Measurements from ENCODE around the gene TMTC1. TPM values are rescaled to one million over a fixed set of nuclear protein-coding genes. Genes with fewer than 3 reads are reported as not detected.

TMTC1 gene
- total and polyA plus RNA-seq, 2 donors (not counting 1 experiment from before 2014, with no cell fraction given) = not detected

DNA sequence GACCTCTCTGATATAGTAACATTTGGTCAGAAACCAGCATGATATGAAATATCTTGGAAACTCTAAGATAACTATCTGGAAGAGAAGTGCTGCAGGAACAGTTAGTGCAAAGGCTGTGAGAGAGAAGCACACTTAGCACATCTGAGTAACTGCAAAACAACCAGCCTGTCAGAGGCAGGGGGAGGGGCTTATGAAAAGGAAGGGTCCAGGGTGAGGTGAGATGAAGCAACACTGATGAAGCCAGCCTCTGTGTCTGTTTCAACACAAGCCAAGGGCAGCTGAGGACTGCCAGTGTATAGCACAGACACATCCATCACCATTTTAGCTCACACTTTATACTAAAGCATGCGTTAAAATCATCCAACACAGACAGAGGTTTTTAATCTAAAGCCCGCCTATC, 248.8 kb downstream of the TMTC1 start:
- intact Hi-C loops (cut with micrococcal nuclease) = no loop called here
- WGBS (ENCODE audit: insufficient coverage) = no CpG with 5 or more reads among the region's 2 CpGs
- no peaks in the 10 kb centered on the region for H3K36me3 ChIP-seq (replicated peaks in 1 of 2; ENCODE audit: control extremely low read depth in 1 of 2, control insufficient read depth in 1 of 2, extremely low read depth in 1 of 2, insufficient read depth in 2 of 2, low read length in 1 of 2)
- H3K9me3 ChIP-seq (ENCODE audit: control extremely low read depth in 1 of 3, control insufficient read depth in 2 of 3, insufficient read depth in 1 of 3, low read length in 2 of 3) = peaks cover 0 to 1% (median 0%) of the 10 kb centered on the region in 3 donors
- H3K9ac ChIP-seq (ENCODE audit: low read length) = no peak overlapping the region
- H3K27me3 ChIP-seq (replicated peaks in 1 of 4; ENCODE audit: control extremely low read depth in 1 of 4, control insufficient read depth in 3 of 4, insufficient read depth in 4 of 4, low read length in 3 of 4) = peaks cover 0 to 7% (median 3%) of the 10 kb centered on the region in 4 experiments
- H3K4me1 ChIP-seq (ENCODE audit: control insufficient read depth in 2 of 2, insufficient read depth in 2 of 2, low read length in 2 of 2) = no peaks in the 10 kb centered on the region
- H3K4me3 Mint-ChIP-seq = no peak overlapping the region
- no peak overlapping the region for H2AFZ ChIP-seq (ENCODE audit: insufficient read depth, low read depth, low read length, poor library complexity, severe bottlenecking)
- H4K20me1 ChIP-seq (ENCODE audit: control insufficient read depth, insufficient read depth, low read length, poor library complexity, severe bottlenecking) = no peaks in the 10 kb centered on the region
- ATAC-seq (ENCODE audit: low read depth) (no peak), DNase-seq (no peak)
- H3K4me2 ChIP-seq (replicated peaks; ENCODE audit: low read depth, low read length, poor library complexity, severe bottlenecking) = no peak overlapping the region
- POLR2A ChIA-PET = no interaction called here
- no peak for TF ChIP-seq EZH2 (IDR thresholded peaks at IDR 0.05; ENCODE audit: borderline replicate concordance, insufficient read depth, low read depth, low read length, poor library complexity, severe bottlenecking)
- TF ChIP-seq, protein P1, sequence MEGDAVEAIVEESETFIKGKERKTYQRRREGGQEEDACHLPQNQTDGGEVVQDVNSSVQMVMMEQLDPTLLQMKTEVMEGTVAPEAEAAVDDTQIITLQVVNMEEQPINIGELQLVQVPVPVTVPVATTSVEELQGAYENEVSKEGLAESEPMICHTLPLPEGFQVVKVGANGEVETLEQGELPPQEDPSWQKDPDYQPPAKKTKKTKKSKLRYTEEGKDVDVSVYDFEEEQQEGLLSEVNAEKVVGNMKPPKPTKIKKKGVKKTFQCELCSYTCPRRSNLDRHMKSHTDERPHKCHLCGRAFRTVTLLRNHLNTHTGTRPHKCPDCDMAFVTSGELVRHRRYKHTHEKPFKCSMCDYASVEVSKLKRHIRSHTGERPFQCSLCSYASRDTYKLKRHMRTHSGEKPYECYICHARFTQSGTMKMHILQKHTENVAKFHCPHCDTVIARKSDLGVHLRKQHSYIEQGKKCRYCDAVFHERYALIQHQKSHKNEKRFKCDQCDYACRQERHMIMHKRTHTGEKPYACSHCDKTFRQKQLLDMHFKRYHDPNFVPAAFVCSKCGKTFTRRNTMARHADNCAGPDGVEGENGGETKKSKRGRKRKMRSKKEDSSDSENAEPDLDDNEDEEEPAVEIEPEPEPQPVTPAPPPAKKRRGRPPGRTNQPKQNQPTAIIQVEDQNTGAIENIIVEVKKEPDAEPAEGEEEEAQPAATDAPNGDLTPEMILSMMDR (IDR thresholded peaks at IDR 0.05) = no peak
- no peak overlapping the region for H3K27ac ChIP-seq (ENCODE audit: low read length in 2 of 2)
- no peak overlapping the region for H3K27ac Mint-ChIP-seq
- no peak overlapping the region for H3K4me3 ChIP-seq (ENCODE audit: control extremely low read depth in 1 of 5, extremely low read depth in 1 of 5, insufficient read depth in 1 of 5, low read depth in 2 of 5, low read length in 4 of 5)
- H3K79me2 ChIP-seq (ENCODE audit: control insufficient read depth, insufficient read depth, low read length) = no peaks in the 10 kb centered on the region
- H3K9me3 Mint-ChIP-seq (ENCODE audit: insufficient read depth) = no peaks in the 10 kb centered on the region
- no peaks in the 10 kb centered on the region for H3K4me1 Mint-ChIP-seq
- peaks cover 20% of the 10 kb centered on the region for H3K27me3 Mint-ChIP-seq
- CTCF ChIA-PET = no interaction called here

DNA sequence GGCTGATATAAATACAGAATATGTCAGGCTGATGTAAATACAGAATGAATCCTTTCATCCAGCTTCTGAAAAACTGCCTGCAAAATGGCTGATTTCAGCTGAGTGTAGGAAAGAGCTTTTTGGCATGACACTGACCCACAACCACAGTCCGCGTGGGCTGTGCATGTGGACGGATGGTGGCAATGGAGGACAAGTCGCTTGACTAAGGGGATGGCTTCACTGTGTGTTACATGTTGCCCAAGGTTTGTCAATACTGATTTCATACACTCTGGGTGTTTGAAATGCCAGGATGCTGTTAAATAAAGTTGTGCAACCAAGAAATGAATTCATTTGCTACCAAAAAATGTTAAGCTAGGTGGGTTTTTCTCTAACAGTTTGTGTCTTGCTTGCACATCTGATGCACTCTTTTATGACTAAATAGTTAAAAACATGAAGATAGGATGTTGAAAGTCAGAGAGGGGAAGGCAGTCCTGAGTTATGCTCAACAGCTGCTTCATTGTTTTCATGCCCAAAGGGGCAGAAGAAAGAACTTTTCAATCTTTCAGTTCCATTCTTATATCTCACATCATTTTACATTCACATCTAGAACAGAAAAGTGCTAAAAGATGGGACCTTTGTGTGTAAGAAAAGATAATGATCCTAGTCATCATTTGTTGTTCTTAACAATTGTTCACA, 249.8 kb downstream of the TMTC1 start:
- Histone ChIP-seq H3K9me3 (ENCODE audit: control extremely low read depth in 1 of 3, control insufficient read depth in 2 of 3, insufficient read depth in 1 of 3, low read length in 2 of 3) (peaks cover 0 to 1% (median 0%) of the 10 kb centered on the region in 3 donors), H3K4me3 (ENCODE audit: control extremely low read depth in 1 of 5, extremely low read depth in 1 of 5, insufficient read depth in 1 of 5, low read depth in 2 of 5, low read length in 4 of 5) (no peak overlapping the region), H2AFZ (ENCODE audit: insufficient read depth, low read depth, low read length, poor library complexity, severe bottlenecking) (no peak overlapping the region), H3K9ac (ENCODE audit: low read length) (no peak overlapping the region), H3K27me3 (replicated peaks in 1 of 4; ENCODE audit: control extremely low read depth in 1 of 4, control insufficient read depth in 3 of 4, insufficient read depth in 4 of 4, low read length in 3 of 4) (peaks cover 0 to 10% (median 4%) of the 10 kb centered on the region in 4 experiments), H4K20me1 (ENCODE audit: control insufficient read depth, insufficient read depth, low read length, poor library complexity, severe bottlenecking) (no peaks in the 10 kb centered on the region), H3K4me1 (ENCODE audit: control insufficient read depth in 2 of 2, insufficient read depth in 2 of 2, low read length in 2 of 2) (no peaks in the 10 kb centered on the region), H3K27ac (ENCODE audit: low read length in 2 of 2) (no peak overlapping the region), H3K4me2 (replicated peaks; ENCODE audit: low read depth, low read length, poor library complexity, severe bottlenecking) (no peak overlapping the region), H3K79me2 (ENCODE audit: control insufficient read depth, insufficient read depth, low read length) (no peaks in the 10 kb centered on the region), H3K36me3 (replicated peaks in 1 of 2; ENCODE audit: control extremely low read depth in 1 of 2, control insufficient read depth in 1 of 2, extremely low read depth in 1 of 2, insufficient read depth in 2 of 2, low read length in 1 of 2) (no peaks in the 10 kb centered on the region)
- POLR2A ChIA-PET = no interaction called here
- 75% methylated on average over 4 of the region's 4 CpGs for WGBS (ENCODE audit: insufficient coverage)
- H3K4me3 Mint-ChIP-seq = no peak overlapping the region
- ATAC-seq (ENCODE audit: low read depth) (no peak), DNase-seq (no peak)
- intact Hi-C loops (cut with micrococcal nuclease) = no loop called here
- H3K27ac Mint-ChIP-seq = no peak overlapping the region
- TF ChIP-seq, protein P1 (IDR thresholded peaks at IDR 0.05) = no peak
- TF ChIP-seq EZH2 (IDR thresholded peaks at IDR 0.05; ENCODE audit: borderline replicate concordance, insufficient read depth, low read depth, low read length, poor library complexity, severe bottlenecking) = no peak
- no peaks in the 10 kb centered on the region for H3K4me1 Mint-ChIP-seq
- H3K27me3 Mint-ChIP-seq = peaks cover 20% of the 10 kb centered on the region
- H3K9me3 Mint-ChIP-seq (ENCODE audit: insufficient read depth) = no peaks in the 10 kb centered on the region
- CTCF ChIA-PET = interaction anchor here (1.4 kb wide), 1 partner anchor 16 kb away, joined by 3 read pairs; no protein-coding TSS in a partner anchor

Data from B cell (primary cell).